BE2C (cell line): Measurements from ENCODE around the gene NCOA1.

Experiments used
- DNase-seq: peaks from one replicate; pipeline ENCODE4 v3.0.0-alpha.2; 2020
- H3K27me3 ChIP-seq: fragments of 250-450 bp; sonication (Bioruptor Pico); 2 replicates; pipeline ENCODE4 v1.5.1; 2020; ENCODE audit warnings: mild to moderate bottlenecking
- H3K36me3 ChIP-seq: fragments of 250-450 bp; sonication (Bioruptor Pico); 2 replicates; pipeline ENCODE4 v1.5.1; 2020; ENCODE audit warnings: mild to moderate bottlenecking
- H3K4me1 ChIP-seq: fragments of 250-450 bp; sonication (Bioruptor Pico); 2 replicates; pipeline ENCODE4 v1.5.1; 2020
- H3K4me3 ChIP-seq: 2 replicates; pipeline ENCODE4 v1.5.1; 2011; ENCODE audit warnings: low read depth, low read length
- H3K9me3 ChIP-seq: fragments of 250-450 bp; sonication (Bioruptor Pico); 2 replicates; pipeline ENCODE4 v1.5.1; 2020
- TF ChIP-seq, protein P1 (sequence below): IDR thresholded peaks from 2 replicates; pipeline ENCODE4 v1.5.1; 2012; ENCODE audit warnings: mild to moderate bottlenecking, low read depth, low read length

The NCOA1 gene

DNA sequence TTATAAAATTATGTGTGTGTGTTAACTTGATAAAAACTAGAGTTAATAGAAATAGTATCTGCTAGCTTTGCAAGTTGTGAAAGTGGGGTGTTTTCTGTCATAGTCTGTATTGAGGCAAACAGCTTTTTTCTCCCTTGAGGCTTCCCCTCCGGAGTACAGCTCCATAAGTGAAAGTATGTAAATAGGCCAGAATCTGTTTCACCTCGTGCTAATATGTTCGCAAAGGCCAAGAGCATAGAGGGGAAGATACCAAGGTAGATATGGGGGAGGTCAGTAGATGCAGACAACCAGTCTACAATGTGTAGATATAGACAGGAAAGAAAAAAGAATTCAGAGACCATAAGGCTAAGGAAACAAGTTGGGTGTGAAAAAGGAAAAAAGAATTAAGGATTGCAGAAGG, 229.3 kb downstream of the NCOA1 start:
- Histone ChIP-seq H3K9me3 (no peaks in the 10 kb centered on the region), H3K27me3 (no peaks in the 10 kb centered on the region), H3K36me3 (no peaks in the 10 kb centered on the region), H3K4me1 (peaks cover 8% of the 10 kb centered on the region; the same call in 1 of the 2 replicates), H3K4me3 (no peak overlapping the region)
- no peak for DNase-seq
- TF ChIP-seq, protein P1, sequence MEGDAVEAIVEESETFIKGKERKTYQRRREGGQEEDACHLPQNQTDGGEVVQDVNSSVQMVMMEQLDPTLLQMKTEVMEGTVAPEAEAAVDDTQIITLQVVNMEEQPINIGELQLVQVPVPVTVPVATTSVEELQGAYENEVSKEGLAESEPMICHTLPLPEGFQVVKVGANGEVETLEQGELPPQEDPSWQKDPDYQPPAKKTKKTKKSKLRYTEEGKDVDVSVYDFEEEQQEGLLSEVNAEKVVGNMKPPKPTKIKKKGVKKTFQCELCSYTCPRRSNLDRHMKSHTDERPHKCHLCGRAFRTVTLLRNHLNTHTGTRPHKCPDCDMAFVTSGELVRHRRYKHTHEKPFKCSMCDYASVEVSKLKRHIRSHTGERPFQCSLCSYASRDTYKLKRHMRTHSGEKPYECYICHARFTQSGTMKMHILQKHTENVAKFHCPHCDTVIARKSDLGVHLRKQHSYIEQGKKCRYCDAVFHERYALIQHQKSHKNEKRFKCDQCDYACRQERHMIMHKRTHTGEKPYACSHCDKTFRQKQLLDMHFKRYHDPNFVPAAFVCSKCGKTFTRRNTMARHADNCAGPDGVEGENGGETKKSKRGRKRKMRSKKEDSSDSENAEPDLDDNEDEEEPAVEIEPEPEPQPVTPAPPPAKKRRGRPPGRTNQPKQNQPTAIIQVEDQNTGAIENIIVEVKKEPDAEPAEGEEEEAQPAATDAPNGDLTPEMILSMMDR = no peak

DNA sequence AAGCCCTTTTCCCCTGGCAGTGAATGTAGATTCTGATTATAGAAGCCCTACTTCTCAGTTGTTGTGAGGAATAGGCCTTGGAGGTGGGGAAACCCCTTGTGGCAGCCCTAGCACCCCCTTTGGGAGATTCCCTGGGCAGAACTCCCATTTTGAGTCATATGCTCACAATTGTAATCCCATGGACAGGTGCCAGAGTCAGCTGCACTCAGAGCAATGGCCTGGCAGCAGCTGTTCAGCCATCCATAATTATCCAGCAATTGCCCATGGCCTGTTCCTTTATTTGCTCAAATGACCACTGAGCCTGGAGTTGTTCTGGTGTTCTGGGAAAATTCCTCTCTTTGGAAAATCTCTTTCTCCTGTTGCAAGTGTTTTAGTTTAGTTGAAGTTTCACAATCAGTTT, 230.4 kb downstream of the NCOA1 start:
- Histone ChIP-seq H3K4me1 (peaks cover 8% of the 10 kb centered on the region; the same call in 1 of the 2 replicates), H3K36me3 (no peaks in the 10 kb centered on the region), H3K9me3 (no peaks in the 10 kb centered on the region), H3K27me3 (no peaks in the 10 kb centered on the region), H3K4me3 (no peak overlapping the region)
- TF ChIP-seq, protein P1 = no peak
- DNase-seq = peak; percentile 75

DNA sequence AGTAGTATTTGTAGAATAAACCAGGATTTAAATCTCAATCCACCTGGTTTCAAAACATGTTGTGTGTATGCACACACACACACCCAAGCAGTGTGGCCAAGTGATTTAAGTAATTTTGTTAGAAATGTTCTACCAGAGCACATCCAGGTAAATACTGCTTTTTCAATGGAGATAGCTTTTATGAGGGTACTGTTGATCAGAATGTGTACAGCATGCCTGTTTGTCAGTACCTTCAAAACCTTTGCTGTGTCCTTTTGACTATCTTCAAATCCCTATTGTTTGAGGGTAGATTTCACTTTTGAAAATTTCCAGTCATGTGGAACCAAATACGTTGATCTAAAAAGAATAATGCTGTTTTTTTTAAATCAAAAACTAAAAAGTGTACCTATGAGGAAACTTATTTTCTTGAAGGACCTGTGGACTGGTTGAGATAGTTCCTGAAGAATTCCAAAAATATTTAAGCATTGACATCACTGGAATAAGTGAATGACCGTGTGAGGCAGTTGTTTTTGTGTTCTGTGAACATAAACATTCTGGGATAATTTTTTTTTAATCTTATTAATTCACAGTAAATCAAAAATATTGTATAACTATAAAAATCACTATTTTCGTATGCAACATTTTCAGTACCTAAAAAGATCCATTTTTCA, 231.2 kb downstream of the NCOA1 start:
- DNase-seq = no peak
- no peak overlapping the region for H3K4me3 ChIP-seq
- H3K36me3 ChIP-seq = no peaks in the 10 kb centered on the region
- TF ChIP-seq, protein P1 = no peak
- H3K9me3 ChIP-seq = no peaks in the 10 kb centered on the region
- H3K27me3 ChIP-seq = no peaks in the 10 kb centered on the region
- H3K4me1 ChIP-seq = peaks cover 8% of the 10 kb centered on the region; the same call in 1 of the 2 replicates

DNA sequence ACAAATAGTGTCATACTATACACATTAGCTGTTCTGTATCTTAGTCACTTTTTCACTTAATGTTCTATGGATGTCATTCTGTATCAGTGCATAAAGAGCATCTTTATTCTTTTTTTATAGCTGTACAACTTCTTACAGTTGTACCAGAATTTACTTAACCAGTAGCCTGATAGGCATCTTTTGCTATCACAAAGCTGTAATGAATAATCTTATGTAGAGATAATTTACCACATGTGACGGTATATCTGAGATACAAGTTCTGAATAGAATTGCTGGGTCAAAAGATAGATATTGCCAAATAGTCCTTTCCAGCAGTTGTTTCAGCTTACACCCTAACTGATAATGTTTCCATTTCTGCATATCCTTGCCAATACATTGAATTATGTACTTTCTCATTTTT, 232.1 kb downstream of the NCOA1 start:
- TF ChIP-seq, protein P1 = no peak
- peaks cover 8% of the 10 kb centered on the region; the same call in 1 of the 2 replicates for H3K4me1 ChIP-seq
- no peaks in the 10 kb centered on the region for H3K36me3 ChIP-seq

DNA sequence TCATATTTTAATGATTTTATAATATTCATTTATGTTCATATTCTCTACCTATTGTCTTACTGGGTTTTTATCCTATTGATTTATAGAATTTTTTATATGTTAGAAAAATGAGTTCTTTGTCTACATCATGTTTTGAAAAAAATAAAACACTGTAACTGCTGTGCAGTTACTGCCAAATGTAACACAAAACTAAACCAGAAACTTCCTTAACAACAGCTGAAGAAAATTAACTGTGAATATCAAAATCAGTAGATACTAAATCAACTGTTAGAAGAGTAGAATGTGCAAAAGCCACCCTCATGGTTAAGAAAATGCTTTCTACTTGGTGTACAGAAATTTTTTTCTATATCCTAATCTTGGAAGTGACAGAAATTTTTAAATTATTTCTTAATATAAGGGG, 232.6 kb downstream of the NCOA1 start:
- DNase-seq = no peak
- Histone ChIP-seq H3K9me3 (no peaks in the 10 kb centered on the region), H3K27me3 (no peaks in the 10 kb centered on the region), H3K36me3 (no peaks in the 10 kb centered on the region), H3K4me3 (no peak overlapping the region), H3K4me1 (peaks cover 8% of the 10 kb centered on the region; the same call in 1 of the 2 replicates)
- TF ChIP-seq, protein P1 = no peak

More for the DNA sequence above, 232.1 kb downstream of the NCOA1 start:
- no peak for DNase-seq
- Histone ChIP-seq H3K9me3 (no peaks in the 10 kb centered on the region), H3K27me3 (no peaks in the 10 kb centered on the region), H3K4me3 (no peak overlapping the region)

DNA sequence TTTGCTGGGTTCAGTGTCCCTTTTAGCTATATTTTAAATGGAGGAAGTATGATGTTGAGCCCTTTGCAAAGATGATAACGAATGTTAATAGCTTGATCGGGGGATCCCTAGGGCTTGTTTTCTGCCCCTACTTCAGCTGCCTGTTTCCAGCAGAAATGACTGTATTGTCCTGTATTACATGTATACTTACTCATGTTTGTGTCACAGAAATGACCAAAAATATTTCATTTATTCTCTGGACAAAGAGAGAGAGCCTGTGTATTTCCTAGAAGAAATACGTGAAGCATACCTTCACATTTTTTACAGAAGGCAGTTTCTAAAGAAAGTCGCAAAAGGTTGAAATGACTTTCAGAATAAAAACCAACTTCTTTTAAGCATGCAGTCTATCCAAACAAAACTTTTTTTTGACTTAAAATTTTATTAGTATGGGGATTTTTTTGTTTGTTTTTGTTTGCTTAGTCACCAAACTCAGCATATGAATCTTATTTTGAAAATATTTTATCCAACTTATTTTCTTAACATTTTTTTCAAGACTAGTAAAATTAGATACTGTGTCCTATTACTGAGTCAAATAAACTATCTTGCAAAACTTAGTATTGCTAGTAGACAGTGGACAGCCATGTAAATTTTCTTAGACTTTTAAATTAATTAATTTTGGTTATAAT, 233.2 kb downstream of the NCOA1 start:
- H3K4me1 ChIP-seq = peaks cover 8% of the 10 kb centered on the region; the same call in 1 of the 2 replicates
- TF ChIP-seq, protein P1 = no peak
- H3K4me3 ChIP-seq = no peak overlapping the region
- H3K36me3 ChIP-seq = no peaks in the 10 kb centered on the region
- H3K27me3 ChIP-seq = no peaks in the 10 kb centered on the region
- no peaks in the 10 kb centered on the region for H3K9me3 ChIP-seq
- no peak for DNase-seq
